DND-41 (cell line): ENCODE data around the gene MAD2L2.

ENCODE experiments used
- ATAC-seq: fragments of 200-7000 bp; cut with Tn5 transposase; 3 replicates; pipeline ENCODE4 v1.9.1; 2021; ENCODE audit warnings: low read depth; ENCODE audit not compliant: insufficient read depth
- DNase-seq: peaks from one replicate; pipeline ENCODE4 v3.0.0-alpha.2; 2020
- H2AFZ ChIP-seq: 2 replicates; pipeline ENCODE4 v1.6.0; 2012; ENCODE audit warnings: low read depth, low read length
- H3K27ac ChIP-seq: 2 replicates; pipeline ENCODE4 v1.5.1; 2012; ENCODE audit warnings: low read length, inconsistent platforms
- H3K27me3 ChIP-seq: fragments of 200-600 bp; sonication (generic); 2 replicates; pipeline ENCODE4 v1.6.0; 2012; ENCODE audit warnings: low read length, mild to moderate bottlenecking, inconsistent platforms; ENCODE audit not compliant: insufficient read depth, poor library complexity
- H3K36me3 ChIP-seq: 2 replicates; pipeline ENCODE4 v1.5.1; 2012; ENCODE audit warnings: low read length, inconsistent platforms; ENCODE audit not compliant: insufficient read depth
- H3K4me1 ChIP-seq: 2 replicates; pipeline ENCODE4 v1.5.1; 2012; ENCODE audit warnings: mild to moderate bottlenecking, low read length; ENCODE audit not compliant: insufficient read depth
- H3K4me2 ChIP-seq: 2 replicates; pipeline ENCODE4 v1.6.0; 2012; ENCODE audit warnings: mild to moderate bottlenecking, moderate library complexity, low read length, inconsistent platforms; ENCODE audit not compliant: insufficient read depth
- H3K4me3 ChIP-seq, 2 experiments: fragments of 200-600 bp in 1 of 2; shearing (Covaris generic) in 1 of 2; 2 replicates each; pipeline ENCODE4 v1.5.1; 2012 to 2016; ENCODE audit warnings: inconsistent platforms in 2 of 2, low read length in 2 of 2, mild to moderate bottlenecking in 2 of 2, low read depth in 1 of 2, moderate library complexity in 1 of 2
- H3K79me2 ChIP-seq: 2 replicates; pipeline ENCODE4 v1.6.0; 2012; ENCODE audit warnings: low read length, inconsistent platforms; ENCODE audit not compliant: insufficient read depth
- H3K9ac ChIP-seq: 2 replicates; pipeline ENCODE4 v1.6.0; 2012; ENCODE audit warnings: low read depth, mild to moderate bottlenecking, inconsistent platforms, low read length, moderate library complexity
- H3K9me3 ChIP-seq: 2 replicates; pipeline ENCODE4 v1.5.1; 2012; ENCODE audit warnings: low read length, moderate library complexity, mild to moderate bottlenecking, inconsistent platforms; ENCODE audit not compliant: insufficient read depth, severe bottlenecking
- H4K20me1 ChIP-seq: 2 replicates; pipeline ENCODE4 v1.6.0; 2012; ENCODE audit warnings: low read length; ENCODE audit not compliant: insufficient read depth
- CTCF ChIP-seq: IDR thresholded peaks from 2 replicates; pipeline ENCODE4 v1.5.1; 2012; ENCODE audit warnings: borderline replicate concordance, low read length, moderate library complexity, mild to moderate bottlenecking; ENCODE audit not compliant: poor library complexity, severe bottlenecking; ENCODE audit errors: extremely low read depth
- EZH2 ChIP-seq: IDR thresholded peaks from 3 replicates; pipeline ENCODE4 v1.6.1; 2012; ENCODE audit warnings: borderline replicate concordance, low read depth, mild to moderate bottlenecking, moderate library complexity, low read length, inconsistent platforms; ENCODE audit not compliant: severe bottlenecking

Gene MAD2L2

GRCh38 chr1:11664336-11665065, 16.4 kb downstream of the MAD2L2 start:
- peaks cover 5% of the 10 kb centered on the region for H3K36me3 ChIP-seq
- no peaks in the 10 kb centered on the region for H3K79me2 ChIP-seq
- peak overlapping the region; percentile 56 for H2AFZ ChIP-seq
- H3K27ac ChIP-seq = no peak overlapping the region
- peak overlapping the region; percentile 66 for H3K4me2 ChIP-seq
- H3K9ac ChIP-seq = peak overlapping the region; percentile 63
- TF ChIP-seq EZH2 = no peak
- TF ChIP-seq CTCF = no peak
- H3K9me3 ChIP-seq = no peaks in the 10 kb centered on the region
- peaks cover 5% of the 10 kb centered on the region for H4K20me1 ChIP-seq
- H3K4me3 ChIP-seq = peak overlapping the region; percentile 29 to 52; a peak in 3 of 4 replicates
- H3K4me1 ChIP-seq = peaks cover 13% of the 10 kb centered on the region
- DNase-seq (peak; percentile 71), ATAC-seq (peak; percentile 77)
- peaks cover 9% of the 10 kb centered on the region for H3K27me3 ChIP-seq

DNA sequence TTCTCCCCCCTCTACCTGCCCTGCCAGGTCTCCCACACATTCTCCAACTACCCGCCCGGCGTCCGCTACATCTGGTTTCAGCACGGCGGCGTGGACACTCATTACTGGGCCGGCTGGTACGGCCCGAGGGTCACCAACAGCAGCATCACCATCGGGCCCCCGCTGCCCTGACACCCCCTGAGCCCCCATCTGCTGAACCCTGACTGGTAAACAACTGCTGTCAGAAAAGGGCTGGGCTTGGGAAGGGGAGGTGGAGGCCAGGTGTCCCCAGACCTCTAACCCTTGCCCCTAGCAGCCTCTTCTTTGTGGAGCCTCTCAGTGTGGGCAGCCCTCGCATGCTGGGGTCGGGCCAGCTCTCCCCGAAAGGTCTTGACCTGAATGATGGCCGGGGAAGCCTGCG, 19.8 kb downstream of the MAD2L2 start:
- H3K4me1 ChIP-seq = peaks cover 13% of the 10 kb centered on the region
- no peak overlapping the region for H3K27ac ChIP-seq
- ATAC-seq = no peak
- no peak overlapping the region for H3K9ac ChIP-seq
- peaks cover 5% of the 10 kb centered on the region for H4K20me1 ChIP-seq
- DNase-seq = no peak
- H3K27me3 ChIP-seq = peaks cover 9% of the 10 kb centered on the region
- TF ChIP-seq CTCF (no peak), EZH2 (no peak)
- no peaks in the 10 kb centered on the region for H3K9me3 ChIP-seq
- H3K79me2 ChIP-seq = no peaks in the 10 kb centered on the region
- H3K4me3 ChIP-seq = no peak overlapping the region
- H3K36me3 ChIP-seq = no peaks in the 10 kb centered on the region
- no peak overlapping the region for H2AFZ ChIP-seq
- H3K4me2 ChIP-seq = no peak overlapping the region

- H3K79me2 ChIP-seq = no peaks in the 10 kb centered on the region
- DNase-seq = no peak
- H4K20me1 ChIP-seq = peaks cover 5% of the 10 kb centered on the region
- H3K9ac ChIP-seq = no peak overlapping the region
- H3K27me3 ChIP-seq = peaks cover 9% of the 10 kb centered on the region
- no peak overlapping the region for H2AFZ ChIP-seq
- H3K27ac ChIP-seq = no peak overlapping the region
- no peaks in the 10 kb centered on the region for H3K36me3 ChIP-seq
- H3K4me2 ChIP-seq = no peak overlapping the region
- no peak overlapping the region for H3K4me3 ChIP-seq
- no peaks in the 10 kb centered on the region for H3K9me3 ChIP-seq
- H3K4me1 ChIP-seq = peaks cover 21% of the 10 kb centered on the region
- TF ChIP-seq CTCF (no peak), EZH2 (no peak)
- no peak for ATAC-seq
Observed at GRCh38 chr1:11659748-11660147, 21.2 kb downstream of the MAD2L2 start.

- Histone ChIP-seq H3K36me3 (no peaks in the 10 kb centered on the region), H3K79me2 (no peaks in the 10 kb centered on the region), H3K9ac (no peak overlapping the region), H3K4me1 (peaks cover 9% of the 10 kb centered on the region), H3K9me3 (no peaks in the 10 kb centered on the region), H3K4me3 (no peak overlapping the region), H3K4me2 (no peak overlapping the region), H3K27me3 (peaks cover 6% of the 10 kb centered on the region), H4K20me1 (peaks cover under 1% of the 10 kb centered on the region), H3K27ac (no peak overlapping the region), H2AFZ (no peak overlapping the region)
- no peak for ATAC-seq
- no peak for DNase-seq
- no peak for TF ChIP-seq CTCF
Observed at GRCh38 chr1:11658542-11658941, 22.4 kb downstream of the MAD2L2 start.
